Tibial nerve (tissue), 4 donors: ENCODE data around the gene SCAPER.

Experiments used
- CTCF ChIP-seq, 5 experiments: fragments of 200-600 bp in 3 of 5; fragments of 450-650 bp in 2 of 5; sonication (generic) in 3 of 5; IDR thresholded peaks; one replicate each; pipeline ENCODE4 v1.5.1; 2016 to 2019; ENCODE audit warnings: antibody characterized with exemption in 5 of 5, mild to moderate bottlenecking in 3 of 5, moderate library complexity in 2 of 5
- EP300 ChIP-seq, 2 donors: sonication (generic); formaldehyde crosslinking; IDR thresholded peaks; one replicate each; pipeline ENCODE4 v1.6.1; 2017; ENCODE audit warnings: antibody characterized with exemption in 2 of 2, mild to moderate bottlenecking in 1 of 2
- POLR2A ChIP-seq, 2 donors: fragments of 450-650 bp; IDR thresholded peaks; one replicate each; pipeline ENCODE4 v1.6.1; 2017; ENCODE audit warnings: antibody characterized with exemption in 2 of 2, mild to moderate bottlenecking in 2 of 2, moderate library complexity in 2 of 2

- TF ChIP-seq CTCF (IDR thresholded peaks at IDR 0.05) (no peak), POLR2A (IDR thresholded peaks at IDR 0.05) (no peak), EP300 (IDR thresholded peaks at IDR 0.05) (no peak)
Observed at GRCh38 chr15:76503121-76503520, 402.0 kb downstream of the SCAPER start.
